Karpas-422 (cell line): ENCODE data around the gene CHST14. TPM values are rescaled to one million over a fixed set of nuclear protein-coding genes. Genes with fewer than 3 reads are reported as not detected.
A peak's percentile ranks its signal among the peaks of the same experiment; 100 is the strongest.

Experiments used
- DNase-seq: peaks from one replicate; pipeline ENCODE4 v3.0.0-alpha.2; 2015
- H2AFZ ChIP-seq: fragments of 200-600 bp; sonication (generic); 2 replicates; pipeline ENCODE4 v1.6.1; 2014; ENCODE audit warnings: antibody characterized with exemption, low read length, mixed read lengths
- H3K27ac ChIP-seq: fragments of 200-600 bp; sonication (generic); 2 replicates; pipeline ENCODE4 v1.5.1; 2014; ENCODE audit warnings: mild to moderate bottlenecking, low read length, moderate library complexity
- H3K27me3 ChIP-seq: fragments of 200-600 bp; sonication (generic); 2 replicates; pipeline ENCODE4 v1.6.1; 2014; ENCODE audit warnings: low read length, mixed read lengths
- H3K36me3 ChIP-seq: fragments of 200-600 bp; sonication (generic); 2 replicates; pipeline ENCODE4 v1.6.1; 2014; ENCODE audit warnings: low read length, mixed read lengths; ENCODE audit not compliant: insufficient read depth
- H3K4me1 ChIP-seq: fragments of 200-600 bp; sonication (generic); 2 replicates; pipeline ENCODE4 v1.6.1; 2014; ENCODE audit warnings: mild to moderate bottlenecking, low read length, mixed read lengths
- H3K4me2 ChIP-seq: fragments of 200-600 bp; sonication (generic); 2 replicates; pipeline ENCODE4 v1.6.1; 2014; ENCODE audit warnings: low read length, low read depth, mild to moderate bottlenecking; ENCODE audit not compliant: poor library complexity, severe bottlenecking
- H3K4me3 ChIP-seq: fragments of 200-600 bp; sonication (generic); 2 replicates; pipeline ENCODE4 v1.5.1; 2014; ENCODE audit warnings: mild to moderate bottlenecking, antibody characterized with exemption, low read length, mixed read lengths
- H3K79me2 ChIP-seq: fragments of 200-600 bp; sonication (generic); 2 replicates; pipeline ENCODE4 v1.6.1; 2014; ENCODE audit warnings: mild to moderate bottlenecking, low read length, mixed read lengths
- H3K9ac ChIP-seq: fragments of 200-600 bp; sonication (generic); 2 replicates; pipeline ENCODE4 v1.6.0; 2014; ENCODE audit warnings: low read length
- H3K9me2 ChIP-seq: fragments of 200-600 bp; sonication (generic), shearing (Covaris generic); replicated peaks from 2 replicates; pipeline ENCODE4 v1.6.0; 2014; ENCODE audit warnings: mild to moderate bottlenecking, low read length, moderate library complexity; ENCODE audit not compliant: insufficient read depth
- H3K9me3 ChIP-seq: fragments of 300-700, 200-600 bp; sonication (generic); 2 replicates; pipeline ENCODE4 v1.6.1; 2014; ENCODE audit warnings: low read length, mixed read lengths
- H4K20me1 ChIP-seq: fragments of 200-600 bp; sonication (generic); 2 replicates; pipeline ENCODE4 v1.6.1; 2014; ENCODE audit warnings: mild to moderate bottlenecking, antibody characterized with exemption, low read length, low read depth; ENCODE audit not compliant: insufficient read depth
- total RNA-seq: library from RNA; depleted of rRNA; stranded (reverse); fragments of >200 nt; shearing (Covaris generic); gene quantifications from 2 replicates; pipeline ENCODE4 v1.2.3, GENCODE V29; 2014; ENCODE audit warnings: low replicate concordance

CHST14 gene
- total RNA-seq, 1 experiment from 2014 or later = 11.6 TPM

- H3K27me3 ChIP-seq = no peaks in the 10 kb centered on the region
- peak overlapping the region; percentile 93 for H3K9ac ChIP-seq
- no peaks in the 10 kb centered on the region for H3K79me2 ChIP-seq
- H3K9me2 ChIP-seq = no peaks in the 10 kb centered on the region
- H3K27ac ChIP-seq = no peak overlapping the region
- H3K4me2 ChIP-seq = peak overlapping the region; percentile 89
- no peaks in the 10 kb centered on the region for H3K36me3 ChIP-seq
- H3K4me1 ChIP-seq = peaks cover 19% of the 10 kb centered on the region
- H2AFZ ChIP-seq = peak overlapping the region; percentile 39; the same call in 1 of the 2 replicates
- peak overlapping the region; percentile 75 for H3K4me3 ChIP-seq
- H3K9me3 ChIP-seq = no peaks in the 10 kb centered on the region
- peak; percentile 64 for DNase-seq
- H4K20me1 ChIP-seq = 0 out of 2 replicates have a peak, but pooled peaks cover 13% of the 10 kb centered on the region
These were observed 472 bp downstream of the CHST14 start for GRCh38 chr15:40471105-40471807.

DNA sequence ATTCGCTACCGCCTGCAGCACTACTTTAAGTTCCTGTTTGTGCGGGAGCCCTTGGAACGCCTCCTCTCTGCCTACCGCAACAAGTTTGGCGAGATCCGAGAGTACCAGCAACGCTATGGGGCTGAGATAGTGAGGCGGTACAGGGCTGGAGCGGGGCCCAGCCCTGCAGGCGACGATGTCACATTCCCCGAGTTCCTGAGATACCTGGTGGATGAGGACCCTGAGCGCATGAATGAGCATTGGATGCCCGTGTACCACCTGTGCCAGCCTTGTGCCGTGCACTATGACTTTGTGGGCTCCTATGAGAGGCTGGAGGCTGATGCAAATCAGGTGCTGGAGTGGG, 995 bp downstream of the CHST14 start:
- Histone ChIP-seq H3K27ac (no peak overlapping the region), H3K9me3 (no peaks in the 10 kb centered on the region), H4K20me1 (0 out of 2 replicates have a peak, but pooled peaks cover 13% of the 10 kb centered on the region), H3K9ac (peak overlapping the region; percentile 93), H3K27me3 (no peaks in the 10 kb centered on the region), H2AFZ (peak overlapping the region; percentile 39; the same call in 1 of the 2 replicates), H3K4me1 (peaks cover 19% of the 10 kb centered on the region), H3K4me2 (peak overlapping the region; percentile 89), H3K9me2 (no peaks in the 10 kb centered on the region), H3K4me3 (peak overlapping the region; percentile 75), H3K36me3 (no peaks in the 10 kb centered on the region), H3K79me2 (no peaks in the 10 kb centered on the region)
- no peak for DNase-seq

DNA sequence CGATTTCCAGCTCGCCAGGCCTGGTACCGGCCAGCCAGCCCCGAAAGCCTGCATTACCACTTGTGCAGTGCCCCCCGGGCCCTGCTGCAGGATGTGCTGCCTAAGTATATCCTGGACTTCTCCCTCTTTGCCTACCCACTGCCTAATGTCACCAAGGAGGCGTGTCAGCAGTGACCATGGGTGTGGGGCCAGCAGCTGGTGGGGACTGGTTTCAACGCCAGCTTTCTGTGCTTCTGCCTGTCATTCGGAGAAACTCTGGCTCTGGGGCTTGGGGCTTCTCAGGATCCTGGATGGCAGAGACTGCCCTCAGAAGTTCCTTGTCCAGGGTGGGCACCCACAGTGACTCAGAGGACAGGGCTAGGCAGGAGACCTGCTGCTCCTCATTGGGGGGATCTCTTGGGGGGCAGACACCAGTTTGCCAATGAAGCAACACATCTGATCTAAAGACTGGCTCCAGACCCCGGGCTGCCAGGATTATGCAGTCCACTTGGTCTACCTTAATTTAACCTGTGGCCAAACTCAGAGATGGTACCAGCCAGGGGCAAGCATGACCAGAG, 1.5 kb downstream of the CHST14 start:
- Histone ChIP-seq H3K4me2 (peak overlapping the region; percentile 89), H3K4me3 (peak overlapping the region; percentile 75), H3K27me3 (no peaks in the 10 kb centered on the region), H3K9me3 (no peaks in the 10 kb centered on the region), H3K27ac (no peak overlapping the region), H3K79me2 (no peaks in the 10 kb centered on the region), H3K9me2 (no peaks in the 10 kb centered on the region), H3K4me1 (peaks cover 19% of the 10 kb centered on the region), H4K20me1 (0 out of 2 replicates have a peak, but pooled peaks cover 13% of the 10 kb centered on the region), H2AFZ (no peak overlapping the region), H3K36me3 (no peaks in the 10 kb centered on the region), H3K9ac (peak overlapping the region; percentile 93)
- DNase-seq = no peak

GRCh38 chr15:40474581-40474980, 3.8 kb downstream of the CHST14 start:
- Histone ChIP-seq H3K4me3 (no peak overlapping the region), H3K4me2 (no peak overlapping the region), H4K20me1 (0 out of 2 replicates have a peak, but pooled peaks cover 13% of the 10 kb centered on the region), H3K4me1 (peaks cover 19% of the 10 kb centered on the region), H3K27ac (no peak overlapping the region), H3K79me2 (no peaks in the 10 kb centered on the region), H3K9me3 (no peaks in the 10 kb centered on the region), H3K27me3 (no peaks in the 10 kb centered on the region), H3K9me2 (no peaks in the 10 kb centered on the region), H3K36me3 (no peaks in the 10 kb centered on the region), H2AFZ (no peak overlapping the region), H3K9ac (no peak overlapping the region)
- DNase-seq = no peak

- H2AFZ ChIP-seq = no peak overlapping the region
- no peak overlapping the region for H3K9ac ChIP-seq
- no peaks in the 10 kb centered on the region for H3K9me2 ChIP-seq
- H3K9me3 ChIP-seq = no peaks in the 10 kb centered on the region
- H4K20me1 ChIP-seq = 0 out of 2 replicates have a peak, but pooled peaks cover 5% of the 10 kb centered on the region
- H3K27ac ChIP-seq = no peak overlapping the region
- H3K4me1 ChIP-seq = no peaks in the 10 kb centered on the region
- H3K4me2 ChIP-seq = no peak overlapping the region
- no peak overlapping the region for H3K4me3 ChIP-seq
- DNase-seq = no peak
- H3K27me3 ChIP-seq = no peaks in the 10 kb centered on the region
- H3K36me3 ChIP-seq = no peaks in the 10 kb centered on the region
- H3K79me2 ChIP-seq = no peaks in the 10 kb centered on the region
These were observed 7.0 kb downstream of the CHST14 start for GRCh38 chr15:40477642-40478327.

- Histone ChIP-seq H4K20me1 (no peaks in the 10 kb centered on the region), H3K9ac (no peak overlapping the region), H3K4me2 (no peak overlapping the region), H3K27ac (no peak overlapping the region), H3K9me2 (no peaks in the 10 kb centered on the region), H3K9me3 (no peaks in the 10 kb centered on the region), H3K27me3 (no peaks in the 10 kb centered on the region), H3K36me3 (no peaks in the 10 kb centered on the region), H3K4me3 (no peak overlapping the region), H3K4me1 (no peaks in the 10 kb centered on the region), H3K79me2 (no peaks in the 10 kb centered on the region), H2AFZ (no peak overlapping the region)
- DNase-seq = no peak
These were observed 8.2 kb downstream of the CHST14 start for GRCh38 chr15:40479024-40479423.

- Histone ChIP-seq H3K27ac (no peak overlapping the region), H3K4me3 (no peak overlapping the region), H3K4me2 (no peak overlapping the region), H3K27me3 (no peaks in the 10 kb centered on the region), H4K20me1 (no peaks in the 10 kb centered on the region), H3K36me3 (no peaks in the 10 kb centered on the region), H3K4me1 (no peaks in the 10 kb centered on the region), H3K9me3 (no peaks in the 10 kb centered on the region), H3K9ac (no peak overlapping the region), H3K9me2 (no peaks in the 10 kb centered on the region), H2AFZ (no peak overlapping the region), H3K79me2 (no peaks in the 10 kb centered on the region)
- DNase-seq = no peak
These were observed 10.7 kb downstream of the CHST14 start for GRCh38 chr15:40481341-40482074.

- no peak for DNase-seq
- Histone ChIP-seq H3K9ac (no peak overlapping the region), H4K20me1 (no peaks in the 10 kb centered on the region), H3K79me2 (no peaks in the 10 kb centered on the region), H3K27ac (no peak overlapping the region), H3K4me2 (no peak overlapping the region), H3K27me3 (no peaks in the 10 kb centered on the region), H3K4me1 (no peaks in the 10 kb centered on the region), H3K9me3 (no peaks in the 10 kb centered on the region), H3K9me2 (no peaks in the 10 kb centered on the region), H2AFZ (no peak overlapping the region), H3K4me3 (no peak overlapping the region), H3K36me3 (no peaks in the 10 kb centered on the region)
These were observed 13.1 kb downstream of the CHST14 start for GRCh38 chr15:40483919-40484318.
